Peyer's patch (tissue), 4 donors: Measurements from ENCODE around the gene HSD3B2. TPM values are rescaled to one million over a fixed set of nuclear protein-coding genes. Genes with fewer than 3 reads are reported as not detected.

Experiments
- DNase-seq, 3 donors: peaks; one replicate each; pipeline ENCODE4 v3.0.0-alpha.2; 2017 to 2019
- H3K27ac ChIP-seq, 4 donors: fragments of 200-600 bp; sonication (generic); one replicate each; pipeline ENCODE4 v1.5.1; 2016 to 2019
- H3K27me3 ChIP-seq, 2 donors: fragments of 200-600 bp; sonication (generic); one replicate each; pipeline ENCODE4 v1.5.1; 2019
- H3K36me3 ChIP-seq, 3 donors: fragments of 200-600 bp; sonication (generic); one replicate each; pipeline ENCODE4 v1.5.1; 2016 to 2019
- H3K4me1 ChIP-seq, 4 donors: fragments of 200-600 bp; sonication (generic); one replicate each; pipeline ENCODE4 v1.5.1; 2016 to 2019
- H3K4me3 ChIP-seq, 4 donors: fragments of 200-600 bp; sonication (generic); 1 replicate in 3 of 4; 2 replicates in 1 of 4; pipeline ENCODE4 v1.5.1; 2016 to 2019; ENCODE audit warnings: mild to moderate bottlenecking in 1 of 4
- H3K9me3 ChIP-seq, 4 donors: fragments of 200-600 bp; sonication (generic); one replicate each; pipeline ENCODE4 v1.5.1; 2016 to 2019; ENCODE audit warnings: mild to moderate bottlenecking in 1 of 4
- CTCF ChIP-seq, 6 experiments: fragments of 450-650 bp in 4 of 6; fragments of 200-600 bp in 2 of 6; sonication (generic) in 1 of 6; IDR thresholded peaks; one replicate each; pipeline ENCODE4 v1.5.1; 2017 to 2019; ENCODE audit warnings: antibody characterized with exemption in 6 of 6, mild to moderate bottlenecking in 3 of 6, moderate library complexity in 1 of 6
- POLR2A ChIP-seq, 2 donors: fragments of 450-650 bp; IDR thresholded peaks; one replicate each; pipeline ENCODE4 v1.5.1; 2017; ENCODE audit warnings: antibody characterized with exemption in 2 of 2, mild to moderate bottlenecking in 2 of 2, moderate library complexity in 2 of 2
- total RNA-seq, 4 donors: library from RNA; depleted of rRNA; stranded (reverse); fragments of >200 nt; gene quantifications; one replicate each; pipeline ENCODE4 v1.1.0, GENCODE V29; 2016

Gene HSD3B2
- total RNA-seq, 4 donors from 2014 or later = 14.9 to 132 (median 126) TPM; not detected in 1

- TF ChIP-seq POLR2A (IDR thresholded peaks at IDR 0.05) (no peak), CTCF (IDR thresholded peaks at IDR 0.05) (no peak)
- peaks cover 0 to 8% (median 1%) of the 10 kb centered on the region in 4 donors for H3K4me1 ChIP-seq
- no peak for DNase-seq
- H3K36me3 ChIP-seq = no peaks in the 10 kb centered on the region
- H3K27ac ChIP-seq = no peak overlapping the region
- no peaks in the 10 kb centered on the region for H3K9me3 ChIP-seq
- H3K4me3 ChIP-seq = no peak overlapping the region
- H3K27me3 ChIP-seq = no peaks in the 10 kb centered on the region
Observed at GRCh38 chr1:119397986-119398385, 17.0 kb upstream of the HSD3B2 start.

- Histone ChIP-seq H3K27ac (no peak overlapping the region), H3K4me3 (no peak overlapping the region), H3K4me1 (no peaks in the 10 kb centered on the region), H3K9me3 (peaks cover 0 to 6% (median 0%) of the 10 kb centered on the region in 4 donors), H3K27me3 (no peaks in the 10 kb centered on the region), H3K36me3 (no peaks in the 10 kb centered on the region)
- no peak for DNase-seq
- TF ChIP-seq CTCF (IDR thresholded peaks at IDR 0.05) (no peak), POLR2A (IDR thresholded peaks at IDR 0.05) (no peak)
Observed at GRCh38 chr1:119404736-119405135, 10.2 kb upstream of the HSD3B2 start.

- Histone ChIP-seq H3K27me3 (no peaks in the 10 kb centered on the region), H3K4me3 (no peak overlapping the region), H3K27ac (no peak overlapping the region), H3K4me1 (no peaks in the 10 kb centered on the region), H3K9me3 (peaks cover 0 to 6% (median 0%) of the 10 kb centered on the region in 4 donors), H3K36me3 (no peaks in the 10 kb centered on the region)
- TF ChIP-seq CTCF (IDR thresholded peaks at IDR 0.05) (no peak), POLR2A (IDR thresholded peaks at IDR 0.05) (no peak)
- DNase-seq = no peak
Observed at GRCh38 chr1:119409731-119410130, 5.2 kb upstream of the HSD3B2 start.

- DNase-seq = no peak
- no peak for TF ChIP-seq CTCF (IDR thresholded peaks at IDR 0.05)
- TF ChIP-seq POLR2A (IDR thresholded peaks at IDR 0.05) = no peak
- Histone ChIP-seq H3K27me3 (no peaks in the 10 kb centered on the region), H3K27ac (no peak overlapping the region), H3K4me3 (no peak overlapping the region), H3K9me3 (peaks cover 0 to 6% (median 0%) of the 10 kb centered on the region in 4 donors), H3K36me3 (no peaks in the 10 kb centered on the region), H3K4me1 (no peaks in the 10 kb centered on the region)
Observed at GRCh38 chr1:119410961-119411360, 4.0 kb upstream of the HSD3B2 start.

- no peaks in the 10 kb centered on the region for H3K4me1 ChIP-seq
- H3K4me3 ChIP-seq = no peak overlapping the region
- TF ChIP-seq CTCF (IDR thresholded peaks at IDR 0.05) = no peak
- TF ChIP-seq POLR2A (IDR thresholded peaks at IDR 0.05) = no peak
- no peak for DNase-seq
- H3K27ac ChIP-seq = no peak overlapping the region
- H3K27me3 ChIP-seq = no peaks in the 10 kb centered on the region
- H3K36me3 ChIP-seq = no peaks in the 10 kb centered on the region
- H3K9me3 ChIP-seq = no peaks in the 10 kb centered on the region
Observed at GRCh38 chr1:119416006-119416640, 1.2 kb downstream of the HSD3B2 start.
